D341Med (cell line): Measurements from ENCODE around the gene CDON.

ENCODE experiments used
- DNase-seq: peaks from one replicate; pipeline ENCODE4 v3.0.0; 2012; ENCODE audit warnings: low spot score

Gene CDON

DNA sequence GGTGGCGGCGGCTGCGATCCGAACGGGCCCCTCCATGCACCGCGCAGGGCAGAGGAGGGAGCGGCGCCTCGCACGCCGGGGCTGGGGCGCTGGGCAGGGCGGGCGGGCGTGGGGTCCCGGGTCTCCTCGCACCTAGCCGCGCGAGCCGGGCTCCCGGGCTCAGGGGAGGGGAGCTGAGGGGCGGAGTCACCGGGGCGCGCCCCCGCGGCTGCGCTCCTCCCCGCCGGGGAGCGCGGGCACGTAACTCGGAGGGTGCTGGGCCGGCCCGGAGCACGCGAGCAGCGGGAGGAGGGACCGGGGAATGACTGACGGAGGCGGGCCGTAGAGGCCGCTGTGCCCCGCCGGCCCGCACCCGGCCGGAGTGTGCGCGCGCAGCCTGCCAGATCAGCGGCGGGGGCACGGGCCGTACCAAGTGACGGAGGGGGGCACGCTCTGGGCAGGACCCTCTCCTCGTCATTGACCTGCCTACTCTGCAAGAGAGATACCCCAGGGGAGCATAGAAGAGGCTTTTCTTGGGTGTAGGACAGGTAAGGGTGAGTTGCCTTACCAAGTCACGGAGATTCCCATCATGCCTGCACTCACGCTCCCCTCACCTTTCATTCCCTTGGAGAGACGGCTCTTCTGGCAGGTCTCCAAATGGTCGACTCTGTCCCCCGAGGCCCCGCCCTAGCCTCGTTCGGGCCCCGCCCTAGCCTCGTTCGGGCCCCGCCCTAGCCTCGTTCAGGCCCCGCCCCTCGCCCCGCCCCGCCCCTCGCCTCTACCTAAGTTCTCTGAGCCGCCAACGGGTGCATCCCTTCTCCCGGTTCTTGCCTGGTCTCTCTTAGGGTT, at the start of gene CDON:
Gene CDON (minus strand): TSS at position 188 of the 828 bp plus-strand sequence. CDS start 39,390 bp downstream, outside the sequence.
- DNase-seq: peak; percentile 100

- no peak for DNase-seq
Measured at GRCh38 chr11:126111458-126112116, 48.9 kb upstream of the CDON start.

DNA sequence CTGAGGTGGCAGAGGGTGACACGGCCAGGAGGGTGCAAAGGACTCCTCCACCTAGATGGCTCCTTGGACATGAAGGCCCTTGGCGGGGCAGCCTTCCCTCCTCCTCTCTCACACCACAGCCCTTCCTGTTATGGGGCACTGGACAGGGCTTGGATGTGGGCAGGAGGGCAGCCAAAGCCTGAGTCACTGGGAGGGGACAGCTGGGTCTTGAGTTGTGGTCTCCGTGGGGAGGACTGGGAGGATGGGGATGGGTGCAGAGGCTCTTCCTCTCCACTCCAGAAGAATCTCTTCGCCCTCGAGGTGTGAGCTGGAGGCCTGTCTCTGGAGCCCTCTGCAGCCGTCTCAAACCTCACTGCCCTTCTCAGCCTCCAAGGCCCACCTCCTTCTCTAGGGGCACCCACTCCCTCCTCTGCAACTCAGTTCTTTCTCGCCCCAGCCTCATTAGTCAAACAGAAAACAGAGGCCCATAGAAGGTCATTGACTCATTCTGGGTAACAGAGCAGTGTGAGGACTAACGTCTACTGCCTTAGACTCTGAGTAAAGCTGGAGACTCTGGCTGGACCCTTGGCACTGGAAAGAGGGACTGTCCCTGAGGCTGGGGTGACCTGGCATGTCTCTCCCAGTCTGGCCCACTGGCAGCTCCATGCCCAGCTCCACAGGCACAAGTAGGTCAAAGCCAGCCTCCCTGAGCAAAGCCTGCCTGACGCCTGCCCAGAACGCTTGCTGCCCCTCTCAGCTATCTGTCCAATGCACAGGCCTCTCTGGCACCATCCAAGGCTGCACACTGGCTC, 47.5 kb upstream of the CDON start:
- DNase-seq: no peak

DNA sequence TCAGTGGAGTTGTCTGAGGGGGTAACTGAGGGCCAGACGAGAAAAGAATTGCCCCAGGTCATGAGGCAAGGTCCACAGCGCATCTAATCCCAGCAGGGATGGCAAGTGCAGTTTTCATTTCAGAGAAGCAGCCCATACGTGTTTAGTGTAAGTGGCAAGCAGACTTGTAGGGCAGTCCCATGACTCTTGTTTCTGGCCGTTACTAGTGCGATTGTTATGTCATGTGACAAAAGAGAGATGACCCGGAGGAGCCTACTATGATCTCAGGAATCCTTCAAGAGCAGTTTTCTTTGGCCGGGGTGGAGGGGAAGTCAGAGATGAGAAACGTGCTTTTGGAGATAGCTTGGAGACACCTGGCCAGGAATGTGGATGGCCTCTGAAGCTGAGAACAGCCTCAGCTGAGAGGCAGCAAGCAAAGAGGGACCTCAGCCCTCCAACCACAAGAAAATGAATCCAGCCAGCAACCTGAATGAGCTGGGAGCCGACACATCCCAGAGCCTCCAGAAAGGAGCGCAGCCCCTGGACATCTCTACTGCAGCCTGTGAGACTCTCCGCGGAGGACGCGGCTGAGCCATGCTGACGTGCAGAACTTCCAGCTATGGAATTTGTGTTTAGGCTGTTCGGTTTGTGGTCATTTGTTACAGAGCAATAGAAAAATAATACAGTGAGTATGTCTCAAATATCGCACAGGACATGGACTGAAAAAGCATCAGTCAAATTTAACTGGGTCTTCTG, 44.1 kb upstream of the CDON start:
- DNase-seq: no peak

GRCh38 chr11:126105748-126106080, 43.0 kb upstream of the CDON start:
- no peak for DNase-seq

DNA sequence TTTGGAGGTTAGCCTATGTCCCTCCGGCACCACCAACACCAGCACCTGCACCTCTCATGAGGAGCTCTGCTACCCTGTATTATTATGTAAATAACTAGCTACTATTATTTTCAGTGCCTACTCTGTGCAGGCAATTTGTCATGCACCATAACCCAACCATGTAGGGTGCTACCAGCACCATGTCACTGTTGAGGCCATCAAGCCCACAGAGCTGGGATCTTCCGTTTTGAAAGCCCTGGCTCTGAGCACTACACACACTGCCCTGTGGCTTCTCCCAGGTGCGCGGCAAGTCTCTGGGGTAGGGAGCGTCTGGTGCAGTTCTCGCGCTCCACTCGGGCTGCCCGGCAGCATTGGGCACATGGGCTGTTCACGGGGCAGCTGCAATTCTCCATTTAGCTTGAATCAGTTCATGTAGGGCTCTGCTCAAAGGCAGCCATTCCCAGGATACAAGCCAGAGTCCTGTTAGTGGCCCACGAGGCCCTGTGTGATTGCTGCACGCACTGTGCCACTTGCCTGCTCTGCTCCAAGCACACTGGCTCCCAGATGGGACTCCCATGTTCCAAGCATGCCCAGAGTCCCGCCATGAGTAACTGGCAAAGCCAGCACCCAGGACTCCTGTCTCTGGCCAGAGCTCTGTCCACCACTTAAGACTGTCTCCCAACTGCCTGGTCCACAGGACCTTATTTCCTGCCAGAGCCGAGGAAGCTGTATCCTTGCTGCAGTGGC, 42.5 kb upstream of the CDON start:
- DNase-seq: no peak

- no peak for DNase-seq
Measured at GRCh38 chr11:126104420-126104819, 41.8 kb upstream of the CDON start.

GRCh38 chr11:126103150-126103549, 40.5 kb upstream of the CDON start:
- DNase-seq: no peak

- DNase-seq: no peak
Measured at GRCh38 chr11:126102436-126102981, 39.8 kb upstream of the CDON start.

GRCh38 chr11:126101930-126102283, 39.2 kb upstream of the CDON start:
- no peak for DNase-seq

GRCh38 chr11:126101251-126101929, 38.7 kb upstream of the CDON start:
- DNase-seq: no peak

DNA sequence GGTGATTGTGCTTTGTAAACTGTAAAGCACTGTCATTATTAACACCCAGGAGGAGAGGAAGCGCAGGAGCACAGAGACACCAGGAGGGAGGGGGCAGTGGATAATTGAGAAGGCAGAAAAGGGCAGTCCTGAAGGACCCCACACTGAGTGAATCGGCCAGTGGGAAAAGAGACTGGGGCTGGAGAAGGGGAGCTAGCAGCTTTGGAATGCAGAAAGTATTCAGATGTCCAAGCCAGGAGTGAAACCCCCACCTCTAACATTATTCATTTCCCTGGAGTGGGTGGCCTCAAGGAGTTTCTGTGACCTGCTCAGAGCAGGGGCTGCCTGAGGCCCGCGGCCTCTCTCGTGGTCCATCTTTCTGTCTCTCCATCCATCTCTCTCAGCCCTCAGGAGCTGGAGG, 38.0 kb upstream of the CDON start:
- no peak for DNase-seq

GRCh38 chr11:126098204-126098769, 35.6 kb upstream of the CDON start:
- DNase-seq: no peak

GRCh38 chr11:126095745-126096144, 33.1 kb upstream of the CDON start:
- no peak for DNase-seq

DNA sequence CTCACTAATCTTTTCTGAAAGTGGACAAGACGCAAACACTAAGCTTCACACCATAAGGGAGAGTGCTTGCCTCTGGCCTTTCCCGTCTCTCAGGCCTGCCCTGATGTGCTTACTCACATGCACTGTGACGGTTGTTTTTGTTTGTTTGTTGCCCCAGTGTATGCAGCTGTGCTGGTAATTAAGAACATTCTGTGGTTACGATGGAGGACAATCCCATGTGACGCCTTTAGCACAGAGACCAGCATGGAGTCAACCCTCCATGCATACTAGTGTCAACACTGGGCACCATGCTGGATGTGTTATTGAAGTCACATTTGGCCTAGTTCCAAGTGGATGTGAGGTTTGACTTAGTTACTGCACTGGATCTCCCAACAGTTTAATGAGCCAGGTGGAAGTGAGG, 27.8 kb upstream of the CDON start:
- no peak for DNase-seq

DNA sequence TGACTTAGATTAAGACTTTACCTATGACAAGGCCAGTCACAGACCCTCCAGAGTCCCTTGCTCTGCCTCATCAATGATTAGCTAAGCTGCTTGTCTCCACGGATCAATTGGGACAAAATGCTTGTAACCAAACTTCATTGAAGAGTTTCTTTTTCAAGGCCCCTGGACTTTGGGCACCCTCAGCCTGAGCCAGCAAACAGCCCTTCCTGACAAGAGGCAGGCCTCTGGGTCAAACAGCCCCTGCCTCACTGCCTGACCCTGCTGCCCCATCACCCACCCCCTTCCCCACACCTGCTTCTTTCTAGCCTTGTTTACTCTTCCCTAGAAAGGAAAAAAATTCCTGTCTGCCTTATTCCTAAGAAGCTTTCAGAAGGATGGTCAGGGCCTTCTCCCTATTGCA, 26.3 kb upstream of the CDON start:
- DNase-seq: no peak

DNA sequence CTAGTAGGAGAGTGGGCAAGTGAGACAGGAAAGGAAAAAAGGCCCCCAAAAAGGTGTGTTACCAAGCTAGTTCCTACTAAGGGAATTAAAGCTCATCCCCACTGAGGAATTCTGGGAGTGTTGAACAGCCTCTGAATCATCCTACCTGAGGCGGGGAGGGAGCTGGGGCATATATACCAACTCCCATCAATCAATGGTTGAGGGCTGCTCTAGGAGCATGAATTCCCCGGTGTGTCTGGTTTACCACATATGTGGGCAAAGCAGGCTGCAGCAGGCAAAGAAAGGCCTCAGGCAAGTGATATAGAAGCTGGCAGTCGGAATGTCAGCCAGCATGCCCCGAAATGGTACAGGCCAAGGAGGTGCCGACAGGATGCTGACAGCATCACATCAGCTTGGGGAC, 23.6 kb upstream of the CDON start:
- DNase-seq: no peak

DNA sequence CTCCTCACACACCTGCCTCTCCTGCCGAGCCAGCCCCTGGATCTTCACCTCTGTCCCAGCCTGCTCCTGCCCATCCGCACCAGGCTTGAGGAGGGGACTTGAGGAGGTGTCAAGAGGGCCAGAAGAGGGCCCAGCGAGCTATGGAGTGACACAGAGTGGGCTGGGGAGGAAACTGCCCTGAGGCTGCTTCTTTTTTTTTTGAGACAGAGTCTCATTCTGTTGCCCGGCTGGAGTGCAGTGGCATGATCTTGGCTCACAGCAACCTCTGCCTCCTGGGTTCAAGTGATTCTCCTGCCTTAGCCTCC, 21.9 kb upstream of the CDON start:
- no peak for DNase-seq

DNA sequence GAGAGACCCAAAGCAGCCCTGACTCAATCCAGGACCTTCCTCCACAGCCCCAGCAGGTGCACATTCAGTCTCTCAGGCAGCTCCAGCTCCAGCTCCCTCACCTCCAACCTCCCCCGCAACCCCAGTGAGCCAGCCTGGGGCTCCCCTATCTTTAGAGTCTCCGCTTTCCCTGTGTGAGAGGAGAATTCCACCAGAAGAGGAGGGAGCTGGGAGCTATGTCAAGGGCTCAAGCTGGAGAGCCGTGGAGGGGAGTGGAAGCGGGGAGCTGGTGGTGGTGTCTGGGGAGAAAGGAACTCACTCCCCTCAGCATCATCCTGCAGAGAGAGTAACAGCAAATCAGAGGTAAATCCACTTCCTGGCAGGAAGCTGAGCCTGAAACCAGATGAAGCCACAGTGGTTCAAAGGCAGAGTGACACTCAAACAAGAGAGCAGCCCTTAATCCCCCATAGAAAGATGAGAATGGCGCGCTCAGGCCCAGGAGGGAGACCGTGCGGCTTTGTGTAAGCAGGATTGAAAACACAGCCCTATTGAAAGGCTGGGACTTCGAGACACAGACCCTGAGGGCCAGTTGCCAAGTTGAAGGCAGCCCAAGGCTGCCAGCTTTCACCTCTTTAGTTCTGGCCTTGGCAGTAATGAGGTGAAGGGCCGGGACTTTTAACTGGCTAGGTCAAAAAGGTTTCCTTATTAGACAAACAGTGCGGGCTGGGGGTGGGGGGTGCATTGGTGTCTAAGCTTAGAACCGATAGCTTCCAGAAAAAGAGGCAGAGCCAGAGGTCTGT, 21.4 kb upstream of the CDON start:
- no peak for DNase-seq
